ENCODE data around the gene LY6G6F.

LY6G6F gene, protein sequence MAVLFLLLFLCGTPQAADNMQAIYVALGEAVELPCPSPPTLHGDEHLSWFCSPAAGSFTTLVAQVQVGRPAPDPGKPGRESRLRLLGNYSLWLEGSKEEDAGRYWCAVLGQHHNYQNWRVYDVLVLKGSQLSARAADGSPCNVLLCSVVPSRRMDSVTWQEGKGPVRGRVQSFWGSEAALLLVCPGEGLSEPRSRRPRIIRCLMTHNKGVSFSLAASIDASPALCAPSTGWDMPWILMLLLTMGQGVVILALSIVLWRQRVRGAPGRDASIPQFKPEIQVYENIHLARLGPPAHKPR

GRCh38 chr6:31706599-31706998, at the start of gene LY6G6F:
Gene LY6G6F (plus strand): TSS chr6:31706866. CDS start chr6:31706907, 41 bp downstream.
- DNase-seq = no peak

GRCh38 chr6:31657406-31658157, 49.1 kb upstream of the LY6G6F start:
- DNase-seq = no peak

DNA sequence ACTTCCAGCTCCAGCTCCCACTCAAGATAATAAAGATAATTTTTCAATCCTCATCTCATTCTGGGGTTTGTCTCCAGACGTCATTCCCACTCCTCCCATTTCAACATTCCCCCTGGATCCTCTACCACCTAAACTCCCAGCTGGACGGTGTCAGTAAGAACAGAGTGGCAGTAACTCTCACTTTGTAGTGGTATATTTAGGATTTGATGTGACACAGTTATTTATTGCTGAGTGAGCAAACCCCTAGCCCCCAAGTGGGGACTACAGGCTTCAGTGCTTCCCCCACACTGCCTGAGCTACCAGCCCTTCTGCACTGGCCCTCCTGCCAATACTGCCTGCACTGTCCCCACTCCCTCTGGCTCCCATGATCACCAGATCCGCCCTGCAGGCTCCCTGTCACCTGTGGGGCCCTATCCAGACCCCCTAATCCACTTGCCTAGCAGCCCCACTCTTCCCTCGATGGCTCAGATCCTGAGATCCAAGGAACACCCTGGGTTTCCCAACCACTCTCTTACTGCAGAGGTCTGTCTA, 48.4 kb upstream of the LY6G6F start:
- DNase-seq = no peak

DNA sequence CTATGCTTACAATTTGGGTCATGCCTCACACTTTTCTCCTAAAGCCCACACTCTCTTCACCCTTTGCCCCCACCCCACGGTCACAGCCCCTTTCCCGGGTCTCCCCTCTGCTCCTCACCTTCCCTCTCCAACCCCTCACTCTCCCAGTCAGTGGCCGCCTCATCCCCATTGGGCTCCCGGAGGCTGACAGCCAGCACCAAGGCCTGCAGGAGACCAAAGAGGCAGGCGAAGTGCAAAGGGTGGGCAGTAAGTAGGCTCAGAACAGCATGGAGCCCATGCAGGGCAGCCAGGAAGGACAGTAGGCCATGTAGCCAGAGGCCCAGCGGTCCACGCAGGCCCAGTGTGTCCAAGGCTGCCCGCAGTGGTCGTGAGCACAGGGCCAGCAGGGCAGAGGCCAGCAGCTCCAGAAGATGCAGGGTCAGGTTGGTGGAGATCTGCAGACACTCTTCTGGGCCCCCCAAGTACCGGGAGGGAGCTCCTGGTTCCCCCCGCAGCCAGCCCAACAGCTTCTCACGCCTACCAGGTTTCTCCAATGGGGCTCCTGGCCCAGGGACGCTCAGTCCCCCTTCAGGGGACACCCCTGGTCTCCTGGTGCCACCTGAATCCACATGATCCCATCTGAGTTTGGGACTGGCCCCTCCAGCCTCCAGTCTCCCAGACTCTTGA, 47.5 kb upstream of the LY6G6F start:
- no peak for DNase-seq

DNA sequence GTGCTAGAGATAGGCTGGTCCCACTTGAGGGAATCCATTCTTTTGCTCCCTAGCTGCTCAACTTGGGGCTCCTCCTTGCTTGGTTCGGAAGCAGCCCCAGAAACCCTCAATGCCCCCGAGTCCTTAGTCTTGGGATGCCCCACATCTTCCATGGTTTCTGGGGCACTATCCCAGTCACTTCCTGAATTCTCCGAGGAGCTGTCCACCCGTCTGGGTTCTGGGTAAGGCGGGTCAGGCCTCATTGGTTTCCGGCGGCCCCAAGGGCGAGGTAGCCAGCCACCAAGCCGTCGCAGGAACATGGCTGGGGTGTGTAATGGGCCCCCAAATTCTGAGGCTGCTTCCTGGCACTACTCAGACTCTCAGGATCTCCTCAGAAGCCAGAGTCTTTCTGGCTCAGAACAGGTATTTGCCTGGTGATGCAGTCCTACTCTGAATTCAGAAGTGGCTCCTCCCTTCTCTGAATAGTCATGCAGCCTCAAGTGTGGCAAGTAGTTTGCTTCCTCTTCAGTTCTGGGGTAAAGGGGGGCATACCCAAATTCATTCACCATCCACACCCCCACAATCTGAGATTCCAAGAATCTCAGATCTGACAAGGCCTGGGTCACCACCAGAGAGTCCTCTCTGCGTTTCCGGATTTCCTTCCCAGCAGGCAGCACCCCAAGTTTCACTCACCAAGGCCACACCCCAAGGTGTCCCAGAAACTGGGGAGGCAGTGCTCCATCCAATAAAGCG, 46.9 kb upstream of the LY6G6F start:
- DNase-seq = no peak

GRCh38 chr6:31660381-31661261, 46.0 kb upstream of the LY6G6F start, which contains the start of gene C6orf47:
Gene C6orf47 (minus strand): TSS chr6:31660778. CDS start chr6:31659947, 831 bp downstream.
- peak; percentile 53 for DNase-seq

DNA sequence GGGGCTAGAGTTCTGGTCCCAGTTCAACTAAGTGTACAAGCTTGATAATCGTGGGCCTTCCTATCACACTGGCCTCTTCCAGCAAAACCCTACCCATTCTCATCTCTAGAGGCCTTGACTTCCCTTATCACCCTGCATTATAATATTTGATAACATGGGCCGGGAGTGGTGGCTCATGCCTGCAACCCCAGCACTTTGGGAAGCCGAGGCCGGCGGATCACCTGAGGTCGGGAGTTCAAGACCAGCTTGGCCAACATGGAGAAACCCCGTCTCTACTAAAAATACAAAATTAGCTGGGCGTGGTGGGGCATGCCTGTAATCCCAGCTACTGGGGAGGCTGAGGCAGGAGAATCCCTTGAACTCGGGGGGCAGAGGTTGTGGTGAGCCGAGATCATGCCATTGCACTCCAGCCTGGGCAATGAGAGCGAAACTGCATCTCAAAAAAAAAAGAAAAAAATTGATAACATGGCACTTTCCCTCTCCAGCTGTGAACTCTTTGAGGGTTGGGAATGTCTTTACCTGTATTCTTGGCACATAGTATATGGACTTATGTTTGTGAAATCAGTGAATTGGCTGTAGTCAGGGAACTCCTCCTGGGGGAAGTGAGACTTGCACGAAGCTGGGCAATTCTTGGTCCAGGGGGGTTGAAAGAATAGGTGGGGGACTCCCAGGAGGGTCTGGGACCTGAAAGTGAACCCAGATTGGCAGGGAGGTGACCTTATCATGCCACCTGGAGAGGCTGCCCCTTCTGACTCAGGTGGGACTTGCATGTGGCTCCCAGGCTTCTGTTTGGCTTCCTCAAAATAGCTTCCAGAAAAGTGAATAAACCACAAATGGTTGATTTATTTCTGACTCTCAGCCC, 45.2 kb upstream of the LY6G6F start:
- no peak for DNase-seq

DNA sequence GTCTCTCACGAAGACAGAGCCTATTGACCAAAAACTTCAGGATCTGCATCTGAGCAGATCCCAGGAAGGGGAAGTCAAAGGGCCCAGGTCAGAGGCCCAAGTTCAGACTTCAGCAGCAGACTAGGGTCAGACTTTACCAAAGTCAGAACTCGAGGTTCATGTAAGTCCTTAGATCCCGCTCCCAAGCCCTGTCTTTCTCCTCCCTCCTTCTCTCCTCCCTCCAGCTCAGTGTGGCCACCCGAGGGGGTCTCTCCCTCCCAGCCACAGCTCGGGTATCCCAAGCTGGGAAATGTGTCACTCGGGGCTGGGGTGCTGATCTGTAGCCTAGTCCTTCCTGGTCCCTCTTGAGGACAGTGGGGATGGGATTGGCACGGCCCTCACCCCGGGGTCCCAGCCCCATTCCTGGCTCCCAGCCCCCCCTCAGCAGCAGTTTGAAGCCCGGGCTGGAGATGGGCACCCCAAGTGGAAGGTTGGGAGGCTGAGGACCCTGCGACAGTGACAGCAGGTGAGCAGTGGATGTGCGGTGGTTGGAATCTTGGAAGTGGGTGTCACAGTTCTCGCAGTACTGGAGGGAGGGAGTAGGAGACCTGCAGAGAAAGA, 44.4 kb upstream of the LY6G6F start:
- no peak for DNase-seq

DNA sequence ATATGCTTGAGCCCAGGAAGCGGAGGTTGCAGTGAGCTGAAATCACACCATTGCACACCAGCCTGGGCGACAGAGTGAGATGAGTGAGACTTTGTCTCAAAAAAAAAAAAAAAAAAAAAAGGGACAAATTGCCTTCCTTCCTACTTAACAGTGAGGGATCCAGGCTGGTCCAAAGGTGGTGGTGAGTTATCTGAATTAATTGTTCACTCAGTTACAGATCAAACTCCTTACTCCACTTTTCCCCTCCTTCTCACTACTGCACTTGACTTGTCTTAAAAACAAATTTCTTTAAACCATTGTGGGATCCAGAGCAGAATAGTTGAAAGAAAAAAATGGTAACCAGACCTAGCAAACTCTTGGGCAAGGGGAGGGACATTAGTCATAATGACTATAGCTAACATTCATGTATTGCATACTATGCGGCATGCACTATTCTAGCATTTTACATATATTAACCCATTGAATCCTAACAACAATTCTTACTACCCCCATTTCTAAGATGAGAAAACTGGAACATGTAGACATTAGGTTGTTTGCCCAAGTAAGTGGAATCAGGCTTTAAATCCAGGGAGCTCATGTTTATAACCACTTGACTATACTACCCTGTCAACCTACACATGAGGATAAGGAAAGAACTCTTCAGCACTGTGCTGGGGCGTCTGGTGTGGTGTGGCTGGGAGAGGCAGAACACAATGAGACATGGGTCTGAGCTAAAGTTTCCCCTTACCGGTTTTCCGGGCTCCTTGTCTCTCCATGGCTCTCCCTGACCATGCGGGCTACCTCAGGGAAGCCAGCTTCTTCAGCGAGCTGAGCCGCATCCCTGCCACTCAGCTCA, 43.3 kb upstream of the LY6G6F start:
- no peak for DNase-seq

DNA sequence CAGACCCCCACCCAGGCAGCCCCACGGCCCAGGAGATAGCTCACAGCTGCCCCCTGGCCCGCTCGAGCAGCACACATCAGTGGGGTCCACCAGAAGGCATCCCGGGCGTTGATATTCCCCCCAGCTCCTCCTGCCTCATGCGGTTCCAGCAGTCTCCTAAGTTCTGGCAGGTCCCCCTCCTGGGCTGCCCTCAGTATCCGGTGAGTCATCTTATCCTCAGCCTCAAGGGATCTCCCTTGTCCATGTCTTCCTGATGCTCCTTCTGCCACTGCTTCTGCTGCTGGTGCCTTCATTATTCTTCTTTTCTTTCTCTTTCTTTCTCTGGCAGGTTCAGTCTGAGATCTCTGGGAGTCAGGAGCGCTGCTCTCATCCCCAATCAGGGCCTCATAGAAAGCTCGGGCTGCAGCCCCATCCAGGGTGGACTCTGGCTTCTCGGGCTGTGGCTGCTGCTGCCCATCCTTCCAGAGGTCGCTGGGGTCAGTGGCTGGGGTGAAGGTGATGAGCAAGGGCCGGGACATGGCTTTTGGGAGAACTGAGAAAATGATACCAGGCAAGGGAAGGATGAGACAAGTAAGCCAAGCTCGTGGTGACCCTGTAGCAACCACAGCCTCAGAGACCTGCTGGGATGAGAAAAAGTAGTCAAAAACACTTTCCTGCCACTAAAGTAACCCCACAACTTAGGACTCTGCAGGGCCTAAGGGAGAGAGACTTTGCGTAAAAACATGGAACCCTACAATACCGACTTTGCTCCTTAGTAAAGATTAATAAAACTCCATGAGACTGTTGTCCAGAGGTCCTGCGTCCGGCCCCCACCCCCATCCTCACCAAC, 42.5 kb upstream of the LY6G6F start:
- peak; percentile 19 for DNase-seq

DNA sequence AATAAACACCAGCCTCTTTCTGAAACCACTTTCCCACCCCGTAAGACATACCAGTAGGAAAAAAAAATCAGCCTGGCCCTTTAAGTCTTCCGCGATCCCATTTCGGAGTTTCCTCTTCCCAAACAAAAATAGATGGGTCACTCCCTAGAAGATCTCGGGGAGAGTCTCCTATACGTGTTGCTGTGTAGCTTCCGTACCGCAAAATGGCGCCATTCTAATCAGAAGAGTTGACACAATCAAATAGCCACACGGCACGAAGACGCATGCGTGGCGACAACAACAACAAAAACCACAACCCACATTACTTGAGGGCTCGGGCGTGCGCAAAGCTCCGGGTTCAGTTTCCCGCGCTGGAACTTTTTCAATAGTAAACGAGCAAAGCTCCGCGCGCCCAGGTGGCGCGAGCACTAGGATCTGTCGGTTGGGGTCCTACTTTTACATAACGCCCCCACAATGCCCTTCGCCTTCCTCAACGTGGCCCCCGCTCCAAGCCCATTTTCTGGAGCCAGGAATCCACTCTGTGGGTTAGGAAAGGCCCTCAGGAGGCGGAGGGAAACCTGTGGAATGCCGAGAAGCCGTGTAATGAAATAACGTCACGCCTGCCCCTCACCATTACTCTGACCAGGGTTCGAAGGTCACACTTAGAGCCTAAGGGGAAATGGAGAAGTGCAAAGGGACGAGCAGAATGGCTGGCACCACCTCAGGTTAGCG, 41.7 kb upstream of the LY6G6F start, which contains the start of gene GPANK1:
GPANK1 (minus strand) TSS at position 208 of the 711 bp plus-strand sequence. CDS start 519 bp downstream, outside the sequence.
- DNase-seq = peak; percentile 44

GRCh38 chr6:31665501-31666336, 40.9 kb upstream of the LY6G6F start, which contains the start of gene CSNK2B:
Gene CSNK2B (plus strand): TSS chr6:31666080. CDS start chr6:31666832, 752 bp downstream.
- DNase-seq = peak; percentile 88

- no peak for DNase-seq
Measured at GRCh38 chr6:31666337-31666965, 40.2 kb upstream of the LY6G6F start.

DNA sequence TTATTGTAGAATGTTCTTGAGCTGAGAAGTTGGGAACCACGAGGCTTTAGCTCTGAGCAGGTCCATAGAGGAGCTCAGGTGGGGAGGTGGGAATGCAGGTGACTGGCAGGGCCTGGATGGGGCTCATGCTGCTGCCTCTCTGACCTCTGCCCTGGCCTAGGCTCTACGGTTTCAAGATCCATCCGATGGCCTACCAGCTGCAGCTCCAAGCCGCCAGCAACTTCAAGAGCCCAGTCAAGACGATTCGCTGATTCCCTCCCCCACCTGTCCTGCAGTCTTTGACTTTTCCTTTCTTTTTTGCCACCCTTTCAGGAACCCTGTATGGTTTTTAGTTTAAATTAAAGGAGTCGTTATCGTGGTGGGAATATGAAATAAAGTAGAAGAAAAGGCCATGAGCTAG, 37.0 kb upstream of the LY6G6F start, which contains the start of gene LY6G5B:
LY6G5B (plus strand) TSS at position 301 of the 400 bp plus-strand sequence. CDS start 975 bp downstream, outside the sequence.
- DNase-seq = no peak

DNA sequence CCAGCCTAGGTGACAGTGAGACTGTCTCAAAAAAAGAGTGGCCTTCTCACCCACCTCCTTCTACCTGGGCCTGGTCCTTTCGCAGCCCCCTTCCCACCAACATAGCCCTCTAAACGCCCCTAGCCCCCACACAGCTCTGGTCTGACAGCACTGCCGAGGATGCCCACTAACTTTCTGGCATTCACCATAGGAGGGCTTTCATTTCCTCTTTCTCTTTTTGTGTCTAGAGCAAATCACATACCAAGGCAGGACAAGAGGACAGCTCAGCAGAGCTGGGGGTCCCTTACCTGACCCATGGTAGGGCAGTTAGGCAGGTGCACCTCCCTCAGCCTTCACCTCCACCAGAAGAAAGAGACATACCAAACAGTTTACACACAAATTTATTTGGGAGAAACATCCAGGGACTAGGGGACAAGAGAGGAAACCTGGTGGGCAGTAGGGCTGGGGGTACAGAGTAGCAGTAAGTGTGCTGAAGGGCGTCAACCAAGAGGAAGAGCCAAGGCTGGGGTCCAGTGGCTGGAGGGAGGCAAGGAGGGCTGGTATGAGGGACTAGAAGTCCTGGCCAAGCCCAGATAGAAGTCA, 30.3 kb upstream of the LY6G6F start:
- no peak for DNase-seq
